HTR-8/SVneo (cell line): Measurements from ENCODE around the gene DMXL1.

Source experiments
- DNase-seq: peaks from one replicate; pipeline ENCODE4 v3.0.0; 2011; ENCODE audit warnings: low spot score, mixed read lengths; ENCODE audit not compliant: insufficient read length
- FAIRE-seq: peaks from 2 replicates; lab custom pipeline; 2011; peaks lifted over from hg19 to GRCh38; lab: Jason Lieb, UNC

Gene DMXL1

GRCh38 chr5:119285070-119285916 is 214.4 kb downstream of the DMXL1 start:
- DNase-seq (no peak), FAIRE-seq (no peak)

- DNase-seq: no peak
- FAIRE-seq: no peak
Observed at GRCh38 chr5:119286511-119287488, 215.9 kb downstream of the DMXL1 start.

GRCh38 chr5:119287547-119288111 is 216.7 kb downstream of the DMXL1 start:
- no peak for DNase-seq

GRCh38 chr5:119288379-119289033 is 217.6 kb downstream of the DMXL1 start:
- DNase-seq (no peak), FAIRE-seq (no peak)

More at GRCh38 chr5:119287547-119288111, 216.7 kb downstream of the DMXL1 start:
- FAIRE-seq: no peak

- no peak for FAIRE-seq
- no peak for DNase-seq
Observed at GRCh38 chr5:119289438-119290044, 218.7 kb downstream of the DMXL1 start.

GRCh38 chr5:119290161-119290569 is 219.3 kb downstream of the DMXL1 start:
- no peak for FAIRE-seq
- no peak for DNase-seq

GRCh38 chr5:119290607-119291006 is 219.7 kb downstream of the DMXL1 start:
- DNase-seq (no peak), FAIRE-seq (no peak)

- no peak for FAIRE-seq
- DNase-seq: no peak
Observed at GRCh38 chr5:119291056-119291455, 220.2 kb downstream of the DMXL1 start.

GRCh38 chr5:119291877-119292276 is 221.0 kb downstream of the DMXL1 start:
- FAIRE-seq: no peak
- DNase-seq: no peak

- no peak for DNase-seq
Observed at GRCh38 chr5:119292701-119293515, 222.0 kb downstream of the DMXL1 start.

GRCh38 chr5:119293516-119293829 is 222.6 kb downstream of the DMXL1 start:
- no peak for DNase-seq
- FAIRE-seq: no peak

More at GRCh38 chr5:119292701-119293515, 222.0 kb downstream of the DMXL1 start:
- no peak for FAIRE-seq
